NCI-H2171 (cell line): ENCODE data around the gene ENOX1.
"Not testable (repeated sequence)": the region's sequence is repeated elsewhere in the genome, so short reads cannot be mapped to it uniquely, and the experiment has no call there.

Source experiments
- DNase-seq: peaks from one replicate; lab custom pipeline; 2025; lab: John Stamatoyannopoulos, UW

ENOX1 gene

DNA sequence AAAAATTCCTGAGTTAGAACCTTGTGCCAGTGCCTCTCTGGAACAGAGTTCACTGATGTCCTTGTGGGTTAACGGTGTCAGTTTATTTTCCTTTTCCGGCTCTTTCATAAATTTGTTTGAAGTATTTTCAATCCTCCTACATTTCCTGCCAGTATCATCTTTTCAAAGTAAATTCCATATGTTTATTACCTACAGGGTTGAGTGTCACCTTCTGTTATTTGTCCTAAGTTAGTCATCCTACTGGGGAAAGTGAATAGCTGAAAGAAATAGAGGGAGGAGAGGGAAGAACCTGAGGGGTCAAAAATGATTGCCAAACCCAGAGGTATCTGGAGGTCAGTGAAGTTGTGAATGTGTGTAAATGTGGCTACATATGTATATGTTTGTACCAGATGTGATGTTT, 582.2 kb downstream of the ENOX1 start:
- no peak for DNase-seq

DNA sequence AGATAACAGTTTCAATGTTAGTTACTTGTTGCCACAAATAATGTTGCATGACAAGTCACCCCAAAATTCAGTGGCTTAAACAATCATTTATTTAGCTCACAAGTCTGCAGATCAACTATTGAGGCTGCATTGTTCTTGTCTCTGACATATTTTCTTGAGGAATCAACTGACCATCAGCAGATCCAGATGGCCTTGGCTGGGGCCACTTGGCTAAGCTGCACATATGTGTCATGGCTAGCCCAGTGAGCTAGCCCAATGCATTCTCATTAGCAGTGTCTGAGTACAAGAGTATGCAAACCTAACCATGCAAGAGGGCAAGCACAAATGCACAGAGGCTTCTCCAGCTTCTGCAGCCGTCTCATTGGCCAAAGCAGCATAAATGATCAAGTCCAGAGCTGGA, 583.0 kb downstream of the ENOX1 start:
- DNase-seq: no peak

DNA sequence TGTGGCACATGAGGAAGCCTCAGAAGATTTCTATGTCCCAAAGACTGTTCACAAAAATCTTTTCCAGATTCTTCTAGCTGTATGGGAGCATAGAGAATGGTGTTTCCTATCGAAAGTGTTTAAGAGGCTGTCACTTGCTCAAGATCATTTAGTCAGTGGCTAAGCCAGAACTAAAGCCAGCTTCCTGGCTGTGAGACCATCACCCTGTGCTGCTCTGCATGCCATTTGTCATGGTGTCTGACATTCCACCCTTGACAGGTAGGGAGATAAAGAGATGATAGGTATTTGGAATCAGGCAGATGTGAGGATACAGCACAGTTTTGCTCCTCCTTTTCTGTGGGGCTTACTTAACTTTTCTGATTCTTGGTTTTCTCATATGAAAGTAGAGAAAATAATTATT, 586.0 kb downstream of the ENOX1 start:
- no peak for DNase-seq

- DNase-seq: no peak
Observed at GRCh38 chr13:43200307-43200706, 586.5 kb downstream of the ENOX1 start.

GRCh38 chr13:43196750-43197370, 589.9 kb downstream of the ENOX1 start:
- DNase-seq: no peak

GRCh38 chr13:43196086-43196621, 590.6 kb downstream of the ENOX1 start:
- peak; percentile 25 for DNase-seq

- no peak for DNase-seq
Observed at GRCh38 chr13:43195551-43195950, 591.2 kb downstream of the ENOX1 start.

DNA sequence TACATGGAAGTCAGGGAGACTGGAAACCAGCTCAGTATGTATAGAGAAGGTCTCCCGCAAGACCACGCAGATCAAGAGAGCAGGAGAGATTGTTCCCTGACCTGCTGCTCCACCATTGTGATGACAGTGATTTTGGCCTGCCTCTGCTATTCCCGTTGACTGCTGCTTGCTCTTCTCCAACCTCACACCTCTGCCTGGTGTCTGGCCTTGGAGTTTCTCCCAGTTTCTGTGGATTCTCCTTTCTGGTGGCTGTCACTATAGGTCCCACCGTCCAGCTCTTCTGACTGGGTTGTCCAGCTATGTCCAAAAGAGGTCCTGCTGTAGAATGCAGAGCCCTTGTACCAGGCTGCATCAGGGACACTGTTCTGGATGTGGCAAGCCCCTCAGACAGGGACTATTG, 591.7 kb downstream of the ENOX1 start:
- DNase-seq: no peak

GRCh38 chr13:43193789-43194420, 592.9 kb downstream of the ENOX1 start:
- no peak for DNase-seq

GRCh38 chr13:43191546-43191945, 595.2 kb downstream of the ENOX1 start:
- DNase-seq: no peak

- no peak for DNase-seq
Observed at GRCh38 chr13:43185226-43185625, 601.5 kb downstream of the ENOX1 start.

GRCh38 chr13:43180837-43181236, 605.9 kb downstream of the ENOX1 start:
- DNase-seq: no peak

- DNase-seq: no peak
Observed at GRCh38 chr13:43180036-43180660, 606.6 kb downstream of the ENOX1 start.

DNA sequence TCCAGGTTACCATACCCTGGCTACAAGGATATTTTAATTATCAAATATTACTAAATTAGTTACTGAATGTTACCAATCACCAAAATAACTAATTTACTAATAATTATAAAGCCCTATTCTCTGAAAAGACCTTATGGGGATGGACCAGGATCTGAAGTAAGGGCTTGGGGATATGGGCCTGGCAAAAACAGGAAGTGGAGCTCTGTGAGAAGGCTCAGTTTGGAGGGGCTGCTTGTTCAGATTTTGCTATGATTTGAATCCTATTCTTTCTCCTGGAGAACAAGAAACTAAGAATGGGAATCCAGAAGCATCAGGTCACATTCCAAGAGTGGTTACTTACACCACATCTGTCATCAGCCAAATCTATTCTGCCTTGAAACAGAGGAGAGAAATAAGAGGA, 615.3 kb downstream of the ENOX1 start:
- DNase-seq: no peak

- DNase-seq: no peak
Observed at GRCh38 chr13:43170506-43170905, 616.3 kb downstream of the ENOX1 start.

GRCh38 chr13:43168434-43168833, 618.3 kb downstream of the ENOX1 start:
- DNase-seq: not testable (repeated sequence)

DNA sequence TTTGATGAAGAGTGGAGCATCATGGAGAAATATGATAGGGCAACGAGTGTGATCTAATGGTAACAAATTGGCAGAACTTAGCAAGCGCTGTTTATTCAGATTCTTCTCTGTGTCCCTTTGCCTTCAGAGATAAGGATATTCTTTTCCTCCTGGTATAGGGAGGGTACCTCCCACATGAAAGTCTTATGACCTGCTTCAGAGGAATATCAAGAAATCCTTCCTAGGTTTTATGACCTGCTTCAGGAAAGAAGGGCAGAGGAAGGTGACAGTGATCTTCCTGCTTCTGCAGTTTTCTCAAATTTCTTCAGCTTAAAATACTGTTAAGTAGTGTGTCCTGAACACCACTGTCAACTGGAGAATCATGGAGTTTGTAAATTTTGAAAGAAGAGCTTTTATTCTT, 619.0 kb downstream of the ENOX1 start:
- no peak for DNase-seq

GRCh38 chr13:43166644-43167457, 619.9 kb downstream of the ENOX1 start:
- peak; percentile 23 for DNase-seq
